Adrenal gland (tissue), 5 donors: ENCODE data around the gene CREG1.

Experiments
- POLR2A ChIP-seq, 2 donors: fragments of 450-650 bp; IDR thresholded peaks; one replicate each; pipeline ENCODE4 v1.6.1; 2017; ENCODE audit warnings: antibody characterized with exemption in 2 of 2, mild to moderate bottlenecking in 2 of 2, moderate library complexity in 1 of 2
- TF ChIP-seq, protein P1 (sequence below), 6 experiments: fragments of 450-650 bp in 4 of 6; fragments of 200-600 bp in 2 of 6; sonication (generic) in 1 of 6; IDR thresholded peaks; 1 replicate in 5 of 6; 2 replicates in 1 of 6; pipeline versions ENCODE4 v1.5.1 to v1.8.0; 2016 to 2021; ENCODE audit warnings: antibody characterized with exemption in 6 of 6, mild to moderate bottlenecking in 2 of 6, moderate library complexity in 1 of 6
- donor health status: DM: no; HTN: no; CAD: no.

DNA sequence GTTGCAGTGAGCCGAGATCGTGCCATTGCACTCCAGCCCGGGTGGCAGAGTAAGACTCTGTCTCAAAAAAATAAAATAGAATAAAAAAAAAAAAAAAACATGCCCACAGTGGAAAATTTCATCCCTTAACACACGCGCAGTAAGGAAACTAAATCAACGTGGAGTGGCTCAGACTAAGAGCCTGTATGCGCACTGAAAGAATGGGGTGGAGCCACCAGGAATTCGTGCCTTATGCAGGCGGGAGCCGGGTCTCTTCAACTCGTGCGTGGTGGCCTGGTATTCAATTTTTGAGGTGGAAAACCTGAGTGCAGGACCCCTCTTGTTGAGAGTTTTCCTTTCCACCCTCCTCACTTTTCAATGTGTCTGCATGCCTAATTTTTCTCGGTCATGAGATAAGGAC, 22.1 kb upstream of the CREG1 start:
- TF ChIP-seq POLR2A (IDR thresholded peaks at IDR 0.05) = no peak
- TF ChIP-seq, protein P1, sequence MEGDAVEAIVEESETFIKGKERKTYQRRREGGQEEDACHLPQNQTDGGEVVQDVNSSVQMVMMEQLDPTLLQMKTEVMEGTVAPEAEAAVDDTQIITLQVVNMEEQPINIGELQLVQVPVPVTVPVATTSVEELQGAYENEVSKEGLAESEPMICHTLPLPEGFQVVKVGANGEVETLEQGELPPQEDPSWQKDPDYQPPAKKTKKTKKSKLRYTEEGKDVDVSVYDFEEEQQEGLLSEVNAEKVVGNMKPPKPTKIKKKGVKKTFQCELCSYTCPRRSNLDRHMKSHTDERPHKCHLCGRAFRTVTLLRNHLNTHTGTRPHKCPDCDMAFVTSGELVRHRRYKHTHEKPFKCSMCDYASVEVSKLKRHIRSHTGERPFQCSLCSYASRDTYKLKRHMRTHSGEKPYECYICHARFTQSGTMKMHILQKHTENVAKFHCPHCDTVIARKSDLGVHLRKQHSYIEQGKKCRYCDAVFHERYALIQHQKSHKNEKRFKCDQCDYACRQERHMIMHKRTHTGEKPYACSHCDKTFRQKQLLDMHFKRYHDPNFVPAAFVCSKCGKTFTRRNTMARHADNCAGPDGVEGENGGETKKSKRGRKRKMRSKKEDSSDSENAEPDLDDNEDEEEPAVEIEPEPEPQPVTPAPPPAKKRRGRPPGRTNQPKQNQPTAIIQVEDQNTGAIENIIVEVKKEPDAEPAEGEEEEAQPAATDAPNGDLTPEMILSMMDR (IDR thresholded peaks at IDR 0.05) = no peak
